ENCODE measurements around the gene HOXC5.
"Not testable (repeated sequence)": the region's sequence is repeated elsewhere in the genome, so short reads cannot be mapped to it uniquely, and the experiment has no call there.

HOXC5 gene

DNA sequence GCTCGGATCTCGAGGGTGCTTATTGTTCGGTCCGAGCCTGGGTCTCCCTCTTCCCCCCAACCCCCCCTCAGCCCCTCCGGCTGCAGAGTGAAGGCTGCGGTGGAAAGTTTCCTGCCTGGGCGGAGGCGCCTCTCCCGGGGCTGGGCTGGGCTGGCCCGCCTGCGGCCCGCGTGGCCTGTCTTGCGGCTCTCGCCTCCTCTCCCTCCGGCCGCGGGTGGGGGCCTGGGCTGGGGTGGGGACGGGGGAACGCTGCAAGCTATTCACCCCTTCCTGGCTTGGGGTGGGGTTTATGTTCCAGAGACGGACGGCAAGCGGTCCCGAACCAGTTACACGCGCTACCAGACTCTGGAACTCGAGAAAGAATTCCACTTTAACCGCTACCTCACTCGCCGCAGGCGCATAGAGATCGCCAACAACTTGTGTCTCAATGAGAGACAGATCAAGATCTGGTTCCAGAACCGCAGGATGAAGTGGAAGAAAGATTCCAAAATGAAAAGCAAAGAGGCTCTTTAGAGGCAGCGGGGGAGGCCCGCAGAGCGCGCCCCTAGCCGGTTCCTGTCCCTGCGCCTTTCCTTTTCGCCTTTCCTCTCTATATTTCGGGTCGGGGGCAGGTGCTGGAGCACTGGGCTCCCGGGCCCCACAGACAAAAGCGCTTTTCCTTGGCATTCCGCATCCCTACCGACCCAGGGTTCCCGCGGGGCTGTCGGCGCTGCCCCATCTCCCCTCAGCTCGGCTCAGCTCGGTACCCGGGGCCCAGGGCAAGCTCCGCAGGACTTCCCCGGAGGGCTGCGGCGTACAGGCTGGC is 1.3 kb downstream of the HOXC5 start:
- DNase-seq (ENCODE audit: low read depth): peak; percentile 31

DNA sequence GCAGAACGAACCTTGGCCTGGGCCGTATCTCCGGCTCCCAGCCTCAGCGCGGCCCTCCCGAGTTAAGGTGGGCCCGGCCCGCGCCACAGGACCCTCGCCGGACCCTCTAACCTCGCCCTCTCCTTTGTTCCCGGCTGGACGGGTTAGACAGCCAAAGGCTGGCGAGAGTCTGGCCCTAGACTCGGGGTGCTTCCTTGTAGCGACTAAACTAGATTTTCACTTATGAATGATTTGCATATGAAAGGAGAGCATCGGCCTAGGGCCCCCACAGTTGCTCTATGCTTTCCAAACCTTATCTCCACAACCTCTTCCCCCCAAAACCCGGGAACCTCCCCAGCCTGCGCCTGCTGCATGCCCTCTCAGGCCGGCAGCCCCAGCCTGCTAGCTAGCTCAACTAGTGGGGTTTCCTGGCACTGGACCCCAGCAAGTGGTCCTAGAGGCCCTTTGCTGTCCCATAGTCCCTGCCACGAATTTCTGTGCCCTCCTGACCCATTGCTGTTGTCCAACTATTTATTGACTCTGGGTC is 2.0 kb downstream of the HOXC5 start:
- DNase-seq (ENCODE audit: low read depth): no peak

DNA sequence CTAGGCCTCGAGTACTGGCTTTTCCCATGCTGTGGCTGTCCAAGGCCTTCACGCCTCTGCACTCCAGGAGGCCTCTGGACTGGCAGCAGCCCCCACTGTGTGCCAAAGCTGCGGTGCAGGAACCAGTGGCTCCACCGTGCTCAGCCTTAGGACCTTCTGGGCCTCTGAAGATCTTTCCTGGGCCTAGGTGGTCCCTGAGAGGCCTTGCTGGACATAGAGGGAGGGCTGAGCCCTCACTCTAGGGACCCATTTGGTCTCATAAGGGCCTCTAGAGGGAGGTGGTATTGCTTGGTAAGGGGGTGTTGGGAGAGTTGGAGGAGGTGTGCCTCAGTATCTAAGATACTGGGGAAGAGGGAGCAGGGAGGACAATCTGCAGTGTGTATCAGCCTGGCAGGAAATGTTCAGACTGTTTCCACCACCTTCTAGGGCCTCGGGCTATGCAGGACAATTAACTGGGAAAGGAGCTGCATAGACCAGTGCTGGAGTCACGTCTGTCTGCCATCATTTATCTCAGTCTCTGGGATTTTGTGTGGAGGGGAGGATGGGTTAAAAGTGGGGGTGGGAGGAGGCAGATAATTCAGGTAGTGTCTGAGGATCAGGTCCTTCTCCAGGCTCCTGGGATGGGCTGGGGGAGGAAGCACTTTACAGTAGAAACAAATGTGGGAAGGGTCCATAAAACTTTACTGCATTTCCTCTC is 2.9 kb downstream of the HOXC5 start:
- DNase-seq (ENCODE audit: low read depth): no peak

DNA sequence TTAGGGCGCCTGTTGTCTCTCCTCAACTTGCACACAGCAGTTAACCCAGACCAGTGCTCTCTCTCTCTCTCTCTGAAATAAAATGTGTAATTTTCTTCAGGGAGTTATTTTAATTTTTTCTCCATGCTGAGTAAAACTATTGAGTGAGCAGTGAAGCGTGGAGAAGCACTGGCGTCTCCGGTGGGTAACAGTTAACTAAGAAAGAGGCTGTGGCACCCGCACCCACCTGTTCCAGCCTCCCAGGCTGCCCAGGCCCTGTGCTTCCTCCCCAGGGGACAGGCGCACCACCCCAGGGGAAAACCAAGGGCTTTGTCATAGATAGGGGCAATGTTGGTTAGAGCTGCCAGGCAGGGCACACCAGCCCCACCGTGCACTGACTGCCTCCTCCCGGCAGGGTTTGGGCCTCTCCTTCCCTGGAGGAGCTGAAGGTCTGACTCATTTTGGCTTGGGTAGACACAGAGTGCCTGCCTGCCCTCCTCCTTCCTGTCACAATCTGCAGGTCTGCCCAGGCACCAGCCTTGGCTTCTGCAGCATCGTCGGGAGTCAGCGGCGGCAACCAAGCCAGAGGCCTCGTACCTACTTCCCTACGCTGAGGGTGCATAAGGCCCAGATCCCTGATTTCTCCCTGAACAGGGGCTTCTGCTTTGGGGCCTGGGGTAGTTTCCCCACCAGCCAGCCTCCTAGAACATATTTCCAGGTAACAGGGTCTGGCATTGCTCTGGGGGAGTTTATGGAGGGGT is 3.9 kb downstream of the HOXC5 start:
- DNase-seq (ENCODE audit: low read depth): peak; percentile 53

DNA sequence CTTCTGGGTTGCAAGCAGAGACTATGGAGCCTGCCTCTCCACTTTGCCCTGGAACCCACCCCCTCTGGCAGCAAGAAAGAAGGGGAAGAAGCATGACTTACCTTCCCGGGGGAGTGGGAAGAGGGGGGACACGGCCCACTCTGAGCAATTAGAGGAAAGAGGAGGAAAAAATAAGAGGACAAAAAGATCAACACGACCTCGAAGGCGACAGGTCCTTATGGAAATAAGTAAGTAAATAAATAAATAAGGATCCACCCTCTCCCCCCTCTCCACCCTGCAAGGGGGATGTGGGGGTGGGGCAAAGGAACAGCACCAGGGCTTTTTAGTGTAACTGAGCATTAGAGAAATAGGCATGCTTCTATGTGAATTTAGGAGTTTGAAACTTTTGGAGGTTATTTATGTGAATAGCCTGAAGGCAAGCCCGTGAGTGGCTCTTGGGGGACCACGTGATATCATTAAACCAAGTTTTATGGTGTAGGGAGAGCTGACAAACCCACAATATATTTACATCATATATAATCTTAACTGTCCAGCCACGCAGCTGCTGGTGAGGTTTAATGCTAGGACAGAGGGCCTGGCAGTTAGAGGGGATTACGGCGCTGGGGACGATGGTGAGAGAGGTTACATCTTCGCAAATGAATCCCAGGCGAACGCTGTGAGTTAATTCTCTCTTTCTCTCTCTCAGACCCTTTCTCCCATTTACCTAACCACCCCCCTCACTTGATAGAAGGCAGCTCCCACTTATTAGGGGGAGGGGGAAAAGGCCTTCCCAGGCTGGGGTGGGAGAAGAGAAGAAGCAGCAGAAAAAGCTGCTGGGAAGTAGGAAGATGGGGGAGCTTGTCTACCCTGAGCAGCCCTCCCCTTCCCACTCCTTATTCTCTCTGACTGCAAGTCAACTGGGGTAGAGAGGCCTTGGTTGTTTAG is 4.8 kb downstream of the HOXC5 start:
- no peak for DNase-seq (ENCODE audit: low read depth)

DNA sequence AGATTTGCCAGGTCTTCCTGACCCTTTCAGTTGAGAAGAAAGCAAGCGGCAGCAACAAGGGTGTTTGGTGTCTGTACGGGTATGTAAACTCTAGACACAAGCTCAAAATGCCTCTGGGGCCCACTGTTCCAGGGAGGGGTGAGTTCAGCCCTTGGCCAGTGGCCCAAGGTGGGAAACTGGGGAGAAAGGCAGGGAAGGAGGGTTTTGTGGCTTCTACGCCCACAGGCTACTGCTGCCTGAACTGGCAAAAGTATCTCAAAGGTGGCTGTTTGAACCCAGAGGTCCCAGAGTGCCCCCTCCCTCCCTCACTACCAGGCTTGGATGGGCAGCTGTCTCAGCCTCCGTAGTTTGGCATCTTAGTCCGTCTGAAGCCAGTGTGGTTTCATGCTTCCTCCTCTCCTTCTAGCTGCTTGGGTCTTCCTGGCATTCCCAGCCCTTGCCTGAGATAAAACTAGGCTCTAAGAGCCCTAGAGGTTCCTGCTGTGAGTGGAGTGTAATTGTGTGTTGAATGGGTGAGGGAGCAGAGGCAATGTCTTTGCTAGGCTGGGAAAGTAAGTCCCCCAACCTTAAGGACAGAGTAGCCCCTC is 5.5 kb downstream of the HOXC5 start:
- no peak for DNase-seq (ENCODE audit: low read depth)

DNA sequence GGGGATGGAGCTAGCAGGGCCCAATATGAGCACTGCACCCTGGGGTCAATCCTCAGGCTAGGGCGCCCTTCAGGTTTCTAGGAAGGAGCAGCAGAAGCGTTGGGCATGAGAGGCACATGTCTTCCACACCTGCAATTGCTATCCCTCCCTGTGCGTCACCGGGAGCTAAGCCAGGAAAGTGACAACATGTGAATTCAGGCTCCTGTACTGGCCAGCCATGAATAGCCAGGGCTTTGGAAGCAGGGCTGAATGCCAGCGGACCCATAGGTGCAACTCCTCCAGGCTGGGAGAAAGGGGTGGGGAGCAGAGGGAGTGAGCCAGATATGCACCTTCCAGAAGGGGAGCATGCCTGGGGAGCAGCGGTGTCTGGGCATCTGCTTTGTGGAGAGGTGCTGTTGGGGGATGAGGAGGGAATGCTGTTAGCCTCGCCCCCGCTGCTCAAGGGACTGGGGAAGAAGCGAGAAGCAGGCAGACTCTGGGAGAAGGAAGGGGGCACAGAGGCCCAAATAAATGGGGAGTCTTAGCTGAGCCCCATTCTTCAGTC is 6.1 kb downstream of the HOXC5 start:
- no peak for DNase-seq (ENCODE audit: low read depth)

DNA sequence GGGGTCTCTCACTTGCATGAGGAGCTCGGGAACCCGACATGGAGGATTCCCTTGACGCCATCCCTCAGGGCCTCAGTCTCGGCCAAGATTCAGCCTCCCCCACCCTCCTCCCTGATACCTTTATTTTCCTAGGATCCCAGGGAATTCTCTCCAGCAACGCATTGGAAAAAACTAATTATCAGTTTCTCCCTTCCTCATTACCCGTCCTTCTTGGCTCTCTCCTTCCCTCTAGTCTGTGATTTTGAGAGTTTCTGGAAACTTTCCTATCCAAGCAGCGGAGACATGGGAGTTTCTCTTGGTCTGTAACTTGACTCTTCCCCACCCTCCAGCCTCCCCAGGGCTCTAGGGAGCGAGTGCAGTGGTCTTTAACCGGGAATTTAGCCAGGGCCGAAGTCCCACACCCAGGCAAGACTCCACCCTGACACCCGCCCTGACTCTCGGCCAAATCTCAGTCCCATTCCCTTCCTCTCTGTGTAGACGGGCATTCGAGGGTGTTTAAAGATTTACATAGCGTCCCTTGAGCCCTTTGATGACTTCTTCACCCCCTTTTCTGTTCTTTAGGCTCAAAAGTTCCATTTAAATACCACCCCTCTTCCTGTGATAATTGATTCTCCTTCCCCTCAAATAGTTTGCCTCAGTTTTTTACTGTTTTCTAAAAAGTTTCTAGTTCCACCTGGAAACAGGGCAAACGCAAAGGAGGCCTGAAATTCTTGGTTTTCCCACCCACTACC is 6.7 kb downstream of the HOXC5 start:
- no peak for DNase-seq (ENCODE audit: low read depth)

DNA sequence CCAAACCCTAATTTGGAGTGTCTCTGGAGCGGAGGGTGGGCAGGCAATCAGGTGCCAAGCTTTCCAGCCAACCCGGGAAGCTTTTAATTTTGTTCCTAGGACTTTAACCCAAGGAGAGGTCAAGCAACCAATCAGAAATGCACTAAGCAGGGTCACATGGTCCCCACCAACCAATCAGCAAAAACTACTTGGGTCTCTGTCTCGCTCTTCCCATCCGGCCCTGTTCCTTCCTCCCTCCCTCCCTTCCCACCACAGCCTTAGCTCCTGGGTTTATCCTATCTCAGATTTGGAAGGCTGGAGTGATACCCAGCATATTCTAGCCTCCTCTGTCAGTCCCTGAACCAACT is 7.3 kb downstream of the HOXC5 start:
- DNase-seq (ENCODE audit: low read depth): peak; percentile 27

DNA sequence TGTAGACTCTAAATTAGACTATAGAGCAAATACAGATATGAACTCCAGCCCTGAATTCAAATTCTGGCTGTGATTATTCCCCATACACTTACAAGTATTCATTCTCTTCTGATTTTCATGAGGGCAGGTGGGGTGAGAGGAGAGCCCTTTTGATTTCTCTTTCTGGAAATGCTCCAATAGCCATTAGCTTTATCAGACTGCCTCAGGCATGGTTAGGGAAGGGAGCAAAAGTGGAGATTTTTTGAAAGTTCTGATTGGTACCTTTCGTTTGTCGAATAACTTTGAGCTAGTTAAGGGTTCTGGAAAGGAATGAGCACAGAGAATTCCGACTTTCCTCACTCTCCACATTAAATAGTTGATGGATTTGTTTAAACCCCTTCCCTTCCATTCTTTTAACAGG is 7.8 kb downstream of the HOXC5 start:
- no peak for DNase-seq (ENCODE audit: low read depth)

DNA sequence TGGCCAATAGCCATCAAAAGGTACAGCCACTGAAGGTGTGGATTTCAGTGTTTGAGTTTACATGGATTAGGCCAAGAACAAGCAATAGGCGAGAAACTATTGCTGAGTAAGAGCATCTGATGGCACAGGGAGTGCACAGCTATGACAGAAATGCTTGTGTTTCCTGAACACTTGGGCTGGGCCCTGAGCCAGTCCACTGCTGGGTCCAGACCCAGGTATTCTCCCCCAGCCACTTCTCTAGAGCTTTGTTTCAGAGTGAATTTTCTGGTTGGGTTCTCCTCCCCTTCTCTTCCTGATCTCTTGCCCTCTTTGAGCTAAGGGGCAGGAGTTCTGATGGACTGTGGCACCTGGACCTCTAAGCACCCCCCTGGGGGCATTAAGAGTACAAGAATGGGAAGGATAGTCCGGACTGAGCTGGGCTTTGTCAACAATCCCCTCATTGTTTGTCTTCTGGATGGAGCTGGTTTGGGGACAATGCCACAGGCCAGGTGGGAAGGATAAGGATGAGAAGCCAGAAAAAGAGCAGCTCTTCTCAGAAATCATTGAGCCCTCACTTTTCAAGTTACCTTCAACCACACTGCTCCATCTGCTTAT is 8.3 kb downstream of the HOXC5 start:
- no peak for DNase-seq (ENCODE audit: low read depth)

DNA sequence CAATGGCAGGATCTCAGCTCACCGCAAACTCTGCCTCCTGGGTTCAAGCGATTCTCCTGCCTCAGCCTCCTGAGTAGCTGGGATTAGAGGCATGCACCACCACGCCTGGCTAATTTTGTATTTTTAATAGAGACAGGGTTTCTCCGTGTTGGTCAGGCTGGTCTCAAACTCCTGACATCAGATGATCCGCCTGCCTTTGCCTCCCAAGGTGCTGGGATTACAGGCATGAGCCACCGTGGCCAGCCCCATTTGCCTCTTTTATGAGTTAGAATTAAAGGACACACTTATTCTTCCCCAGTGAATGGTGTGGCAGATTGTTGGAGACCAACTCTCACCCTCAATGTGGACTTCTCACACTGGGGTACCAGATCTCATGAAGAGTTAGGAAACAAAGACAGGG is 9.2 kb downstream of the HOXC5 start:
- not testable (repeated sequence) for DNase-seq (ENCODE audit: low read depth)

DNA sequence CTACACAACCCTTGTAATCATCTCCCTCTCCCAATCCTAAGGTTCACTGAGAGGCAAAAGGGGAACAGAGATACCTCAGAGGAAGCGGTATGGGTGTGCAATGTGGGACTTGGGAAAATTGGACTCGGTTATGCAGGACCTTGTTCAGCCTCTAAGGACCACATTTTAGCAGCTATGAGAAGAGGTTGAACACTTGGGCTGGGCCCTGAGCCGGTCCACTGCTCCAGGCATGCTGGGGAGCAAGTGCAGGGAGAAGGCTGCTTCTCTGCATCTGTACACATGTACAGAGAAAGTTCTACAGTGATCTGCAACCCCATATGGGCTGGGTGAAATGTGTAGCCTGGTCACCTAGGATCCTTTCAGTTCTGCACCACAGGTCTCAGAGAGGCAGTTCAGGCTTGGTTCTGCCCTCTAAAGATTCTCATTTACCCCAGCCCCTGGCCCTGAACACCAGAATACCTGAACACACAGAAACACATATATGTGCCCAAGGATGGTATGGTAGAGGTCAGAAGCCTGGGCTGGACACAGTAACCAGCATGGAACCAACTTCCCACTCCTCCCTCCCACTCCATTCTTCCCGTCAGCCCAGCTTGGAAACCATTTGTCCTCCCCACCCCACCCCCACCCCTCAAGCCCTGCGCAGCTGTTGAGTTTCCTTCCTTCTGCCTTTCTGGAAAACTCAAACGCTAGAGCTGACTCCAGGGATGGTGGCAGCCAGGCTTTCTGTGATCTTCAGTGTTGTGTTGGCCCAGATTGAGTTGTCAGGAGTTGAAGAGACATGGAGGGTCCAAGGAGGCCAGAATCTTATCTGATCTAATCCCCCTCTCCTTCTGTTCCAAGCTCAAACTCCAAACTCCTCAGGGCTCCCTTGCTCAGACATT is 10.4 kb downstream of the HOXC5 start:
- no peak for DNase-seq (ENCODE audit: low read depth)

DNA sequence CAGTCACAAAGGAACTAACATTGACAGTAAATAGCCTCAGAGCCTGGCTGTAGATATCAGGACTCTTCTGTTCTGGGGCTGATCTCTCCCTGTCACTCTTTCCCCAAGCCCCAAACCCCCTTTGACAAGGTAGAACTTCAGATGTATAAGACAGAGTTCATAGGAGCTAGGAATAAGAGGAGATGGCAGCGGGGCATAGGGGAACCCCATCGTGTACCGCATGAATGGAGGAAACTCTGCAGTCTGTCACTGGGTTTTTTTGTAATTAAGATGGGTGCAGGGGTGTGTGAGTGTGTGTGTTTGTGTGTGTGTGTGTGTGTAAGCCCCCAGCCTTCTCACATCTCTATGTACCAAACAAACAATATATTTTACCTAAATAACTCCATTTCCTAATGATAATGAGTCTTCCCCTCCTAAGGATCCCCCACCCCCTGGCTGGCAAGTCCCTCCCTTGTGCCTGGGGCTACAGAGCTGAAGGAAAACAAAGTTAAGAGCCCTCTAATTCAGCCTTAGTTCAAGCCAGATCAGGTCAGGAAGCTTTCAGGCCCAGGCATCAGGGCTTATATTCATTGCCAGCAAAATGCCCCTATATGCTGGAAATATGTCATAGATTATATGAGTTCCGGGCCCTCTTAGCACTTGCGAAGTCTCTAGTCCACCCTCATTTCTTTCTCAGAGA is 11.7 kb downstream of the HOXC5 start:
- DNase-seq (ENCODE audit: low read depth): no peak

DNA sequence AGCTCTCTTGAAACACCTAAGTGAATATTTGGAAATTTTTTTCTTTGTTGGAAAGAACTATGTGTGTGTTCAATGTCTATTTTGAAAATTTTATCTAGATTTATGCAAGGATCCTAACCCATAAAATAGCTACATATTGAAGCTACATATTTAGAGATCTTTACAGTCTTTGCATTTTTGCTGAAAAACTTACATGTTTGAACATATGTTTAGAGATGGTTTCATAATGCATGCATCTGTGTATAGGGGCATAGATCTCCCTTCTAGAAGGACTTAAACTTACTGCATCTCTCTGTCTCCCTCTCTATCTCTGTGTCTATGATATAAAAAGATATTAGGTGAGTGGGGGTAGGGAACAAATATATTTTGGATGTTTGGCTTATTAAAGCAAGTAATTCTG is 12.6 kb downstream of the HOXC5 start:
- DNase-seq (ENCODE audit: low read depth): no peak

DNA sequence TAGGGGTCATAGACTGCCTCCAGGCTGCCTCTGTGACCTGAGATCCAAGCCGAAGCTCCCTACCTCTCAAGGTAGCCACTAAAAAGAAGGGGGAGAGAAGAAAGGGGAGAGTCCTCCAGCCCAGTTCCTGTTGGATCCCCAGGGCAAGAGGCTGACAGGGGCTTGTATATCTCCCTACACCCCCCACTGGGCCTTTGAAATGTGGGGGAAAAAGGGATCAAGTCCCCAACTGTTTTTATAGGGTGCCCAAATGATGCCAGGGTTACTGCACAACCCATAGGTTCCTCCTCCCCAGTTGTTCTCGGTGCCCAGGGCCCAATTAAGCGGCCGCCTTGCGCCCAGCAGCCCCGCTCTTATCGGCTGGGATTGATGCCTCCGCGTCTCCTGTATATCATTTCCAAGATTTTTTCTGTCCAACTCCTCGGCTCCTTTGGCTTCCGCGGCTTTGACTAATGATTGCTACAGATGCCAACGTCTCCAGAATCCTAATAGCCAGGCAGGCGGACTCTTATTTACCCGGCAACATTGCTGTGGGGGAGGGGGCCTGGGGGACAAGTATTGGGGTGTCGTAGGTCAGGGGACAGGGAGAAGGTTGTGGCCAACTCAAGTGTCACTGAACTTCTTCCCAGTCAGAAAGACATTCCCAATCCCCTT is 13.1 kb downstream of the HOXC5 start:
- no peak for DNase-seq (ENCODE audit: low read depth)

DNA sequence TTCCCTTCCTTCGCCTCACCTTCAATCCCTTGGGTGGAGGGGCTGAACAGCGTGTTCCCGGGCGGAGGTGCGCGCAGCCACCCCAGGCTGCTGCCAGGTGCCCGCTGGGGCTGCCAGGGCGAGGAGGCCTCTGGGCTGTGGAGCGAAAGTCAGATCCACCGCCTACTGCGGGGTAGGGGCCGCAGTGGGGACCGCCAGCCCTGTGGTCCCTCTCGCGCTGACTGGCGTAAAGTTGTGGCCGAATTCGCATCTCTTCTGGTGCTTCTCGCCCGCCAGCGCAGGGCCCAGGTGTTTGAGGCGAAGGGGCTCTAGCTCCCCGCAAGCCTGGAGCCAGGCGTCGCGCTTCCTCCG is 13.9 kb downstream of the HOXC5 start:
- DNase-seq (ENCODE audit: low read depth): no peak

All from ELR (cell line).